ENCODE data around the gene MR1. TPM values are rescaled to one million over a fixed set of nuclear protein-coding genes. Genes with fewer than 3 reads are reported as not detected.

The MR1 gene
- total RNA-seq, 4 donors from 2014 or later = 4.0 to 9.7 (median 6.0) TPM

- Histone ChIP-seq H3K4me1 (no peaks in the 10 kb centered on the region), H3K36me3 (no peaks in the 10 kb centered on the region), H3K9me3 (no peaks in the 10 kb centered on the region), H3K27me3 (no peaks in the 10 kb centered on the region), H3K4me3 (no peak overlapping the region), H3K27ac (no peak overlapping the region)
- no peak for TF ChIP-seq CTCF (IDR thresholded peaks at IDR 0.05)
- no peak for DNase-seq
Measured at GRCh38 chr1:181076852-181077251, 43.1 kb downstream of the MR1 start.

GRCh38 chr1:181077576-181078242 is 43.9 kb downstream of the MR1 start:
- no peaks in the 10 kb centered on the region for H3K9me3 ChIP-seq
- TF ChIP-seq CTCF (IDR thresholded peaks at IDR 0.05) (no peak), POLR2A (IDR thresholded peaks at IDR 0.05) (no peak)
- no peaks in the 10 kb centered on the region for H3K36me3 ChIP-seq
- no peak overlapping the region for H3K27ac ChIP-seq
- no peaks in the 10 kb centered on the region for H3K27me3 ChIP-seq
- H3K4me1 ChIP-seq = no peaks in the 10 kb centered on the region
- H3K4me3 ChIP-seq = no peak overlapping the region
- no peak for DNase-seq

GRCh38 chr1:181079382-181079781 is 45.6 kb downstream of the MR1 start:
- Histone ChIP-seq H3K9me3 (no peaks in the 10 kb centered on the region), H3K4me3 (no peak overlapping the region), H3K27me3 (no peaks in the 10 kb centered on the region), H3K36me3 (no peaks in the 10 kb centered on the region), H3K27ac (no peak overlapping the region), H3K4me1 (no peaks in the 10 kb centered on the region)
- TF ChIP-seq POLR2A (IDR thresholded peaks at IDR 0.05) = no peak
- no peak for TF ChIP-seq CTCF (IDR thresholded peaks at IDR 0.05)
- no peak for DNase-seq

GRCh38 chr1:181079920-181080319 is 46.1 kb downstream of the MR1 start:
- H3K36me3 ChIP-seq = no peaks in the 10 kb centered on the region

GRCh38 chr1:181080556-181080955 is 46.8 kb downstream of the MR1 start:
- Histone ChIP-seq H3K4me3 (no peak overlapping the region), H3K4me1 (no peaks in the 10 kb centered on the region), H3K9me3 (no peaks in the 10 kb centered on the region), H3K27ac (no peak overlapping the region), H3K36me3 (no peaks in the 10 kb centered on the region), H3K27me3 (no peaks in the 10 kb centered on the region)
- no peak for DNase-seq
- TF ChIP-seq POLR2A (IDR thresholded peaks at IDR 0.05) = no peak
- no peak for TF ChIP-seq CTCF (IDR thresholded peaks at IDR 0.05)

More at GRCh38 chr1:181079920-181080319, 46.1 kb downstream of the MR1 start:
- Histone ChIP-seq H3K27ac (no peak overlapping the region), H3K4me3 (no peak overlapping the region), H3K4me1 (no peaks in the 10 kb centered on the region), H3K27me3 (no peaks in the 10 kb centered on the region), H3K9me3 (no peaks in the 10 kb centered on the region)
- TF ChIP-seq CTCF (IDR thresholded peaks at IDR 0.05) = no peak
- no peak for TF ChIP-seq POLR2A (IDR thresholded peaks at IDR 0.05)
- DNase-seq = no peak

GRCh38 chr1:181081395-181081794 is 47.6 kb downstream of the MR1 start:
- TF ChIP-seq CTCF (IDR thresholded peaks at IDR 0.05) (no peak), POLR2A (IDR thresholded peaks at IDR 0.05) (no peak)
- Histone ChIP-seq H3K9me3 (no peaks in the 10 kb centered on the region), H3K27me3 (no peaks in the 10 kb centered on the region), H3K27ac (no peak overlapping the region), H3K4me3 (no peak overlapping the region), H3K36me3 (no peaks in the 10 kb centered on the region), H3K4me1 (no peaks in the 10 kb centered on the region)
- DNase-seq = no peak

All from Peyer's patch (tissue), 4 donors.